Neural cell (in vitro differentiated cells): ENCODE measurements around the gene LPCAT1. TPM values are rescaled to one million over a fixed set of nuclear protein-coding genes. Genes with fewer than 3 reads are reported as not detected.

Experiments used
- H2AFZ ChIP-seq: fragments of 200-600, 300-800 bp; sonication (generic), shearing (Covaris generic); 2 replicates; pipeline ENCODE4 v1.6.0; 2014; ENCODE audit warnings: low read depth, mild to moderate bottlenecking, antibody characterized with exemption, low read length, moderate library complexity
- H3F3A ChIP-seq: fragments of 200-600 bp; shearing (Covaris generic); 2 replicates; pipeline ENCODE4 v1.6.1; 2016; ENCODE audit warnings: mild to moderate bottlenecking, moderate library complexity, mixed read lengths, antibody characterized with exemption, low read length; ENCODE audit not compliant: insufficient read depth, poor library complexity, severe bottlenecking
- H3K27ac ChIP-seq: fragments of 200-600, 300-800 bp; sonication (generic), shearing (Covaris generic); 2 replicates; pipeline ENCODE4 v1.5.1; 2014; ENCODE audit warnings: mild to moderate bottlenecking, low read length, moderate library complexity
- H3K27me3 ChIP-seq: fragments of 300-800, 200-600 bp; sonication (generic), shearing (Covaris generic); 2 replicates; pipeline ENCODE4 v1.6.0; 2014; ENCODE audit warnings: mild to moderate bottlenecking, low read depth, low read length, moderate library complexity; ENCODE audit not compliant: insufficient read depth
- H3K36me3 ChIP-seq: fragments of 300-800, 200-600 bp; sonication (generic), shearing (Covaris generic); 2 replicates; pipeline ENCODE4 v1.5.1; 2014; ENCODE audit warnings: mild to moderate bottlenecking, antibody characterized with exemption, low read length, moderate library complexity; ENCODE audit not compliant: insufficient read depth
- H3K4me2 ChIP-seq: fragments of 300-800, 200-600 bp; sonication (generic), shearing (Covaris generic); 2 replicates; pipeline ENCODE4 v1.6.0; 2014; ENCODE audit warnings: mild to moderate bottlenecking, low read length
- H3K4me3 ChIP-seq: fragments of 300-800, 200-600 bp; sonication (generic), shearing (Covaris generic); 2 replicates; pipeline ENCODE4 v1.5.1; 2014; ENCODE audit warnings: mild to moderate bottlenecking, low read length, moderate library complexity
- H3K79me2 ChIP-seq: fragments of 200-600 bp; shearing (Covaris generic); replicated peaks from 2 replicates; pipeline ENCODE4 v1.6.0; 2014; ENCODE audit warnings: mild to moderate bottlenecking, low read length, moderate library complexity; ENCODE audit not compliant: insufficient read depth
- H3K9ac ChIP-seq: fragments of 300-800, 200-600 bp; sonication (generic), shearing (Covaris generic); 2 replicates; pipeline ENCODE4 v1.6.1; 2016; ENCODE audit warnings: mild to moderate bottlenecking, low read length, mixed read lengths
- H3K9me2 ChIP-seq: fragments of 200-600 bp; shearing (Covaris generic); 2 replicates; pipeline ENCODE4 v1.6.1; 2016; ENCODE audit warnings: mild to moderate bottlenecking, low read length, mixed read lengths; ENCODE audit not compliant: insufficient read depth
- H3K9me3 ChIP-seq: fragments of 200-600, 300-800 bp; sonication (generic), shearing (Covaris generic); 2 replicates; pipeline ENCODE4 v1.6.1; 2016; ENCODE audit warnings: mild to moderate bottlenecking, mixed run types, low read length, moderate library complexity, mixed read lengths
- H4K20me1 ChIP-seq: fragments of 200-600 bp; shearing (Covaris generic); 2 replicates; pipeline ENCODE4 v1.6.1; 2016; ENCODE audit warnings: mild to moderate bottlenecking, mixed run types; ENCODE audit not compliant: insufficient read depth
- EP300 ChIP-seq: fragments of 450-650 bp; conservative IDR thresholded peaks from 2 replicates; pipeline ENCODE4 v1.6.1; 2014; ENCODE audit warnings: antibody characterized with exemption, mild to moderate bottlenecking, moderate library complexity; ENCODE audit not compliant: poor library complexity, severe bottlenecking
- EZH2 ChIP-seq: fragments of 200-600, 300-800 bp; shearing (Covaris generic), sonication (generic); IDR thresholded peaks from 2 replicates; pipeline ENCODE4 v1.6.1; 2014; ENCODE audit warnings: antibody characterized with exemption, low read length, borderline replicate concordance, mild to moderate bottlenecking; ENCODE audit not compliant: insufficient read depth, poor library complexity, severe bottlenecking
- MXI1 ChIP-seq: fragments of 450-650 bp; conservative IDR thresholded peaks from 2 replicates; pipeline ENCODE4 v1.6.1; 2014; ENCODE audit warnings: antibody characterized with exemption, mild to moderate bottlenecking; ENCODE audit not compliant: poor library complexity, severe bottlenecking
- POLR2AphosphoS5 ChIP-seq: IDR thresholded peaks from 2 replicates; pipeline ENCODE4 v1.6.1; 2012
- SMC3 ChIP-seq: fragments of 450-650 bp; conservative IDR thresholded peaks from 2 replicates; pipeline ENCODE4 v1.6.1; 2014; ENCODE audit warnings: antibody characterized with exemption, mild to moderate bottlenecking, moderate library complexity; ENCODE audit not compliant: poor library complexity
- TAF1 ChIP-seq: IDR thresholded peaks from 2 replicates; pipeline ENCODE4 v1.6.1; 2012; ENCODE audit warnings: low read depth
- polyA plus RNA-seq: library from polyadenylated mRNA; depleted of rRNA; stranded (reverse); fragments of >200 nt; gene quantifications from 2 replicates; pipeline ENCODE4 v1.2.3, GENCODE V29; 2014
- TF ChIP-seq, protein P1 (sequence below): IDR thresholded peaks from 2 replicates; pipeline ENCODE4 v1.6.1; 2012; ENCODE audit warnings: borderline replicate concordance
- TF ChIP-seq, protein P2 (sequence below): fragments of 450-650 bp; IDR thresholded peaks from 2 replicates; pipeline ENCODE4 v1.5.1; 2014; ENCODE audit warnings: antibody characterized with exemption, mild to moderate bottlenecking, moderate library complexity; ENCODE audit not compliant: poor library complexity, severe bottlenecking

LPCAT1 gene
- polyA plus RNA-seq, 1 donor from 2014 or later, result 61.8 TPM

DNA sequence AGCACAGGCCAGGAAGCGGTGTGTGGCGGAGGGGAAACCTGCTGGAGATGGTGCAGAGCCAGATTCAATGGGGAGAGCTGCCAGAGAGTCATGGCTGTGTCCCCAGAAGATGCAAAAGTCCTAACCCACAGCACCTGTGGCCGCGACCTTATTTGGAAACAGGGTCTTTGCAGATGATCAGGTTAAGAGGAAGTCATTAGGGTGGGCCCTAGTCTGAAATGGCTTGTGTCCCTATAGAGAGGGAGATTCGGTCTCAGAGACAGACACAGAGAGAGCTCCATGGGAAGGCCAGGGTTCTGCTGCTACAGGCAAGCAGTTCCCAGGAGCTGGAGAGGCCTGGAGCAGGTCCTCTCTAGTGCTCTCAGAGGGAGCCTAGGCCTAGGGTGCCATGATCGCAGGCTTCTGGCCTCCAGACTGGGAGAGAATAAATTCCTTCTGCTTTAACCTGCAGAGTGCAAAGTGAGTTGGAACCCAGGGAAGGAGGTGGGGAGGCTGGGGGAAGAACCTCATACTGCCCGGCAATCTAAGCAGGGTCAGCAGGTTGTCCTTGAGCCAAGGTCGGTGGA lies 1.9 kb upstream of the LPCAT1 start:
- Histone ChIP-seq H3K4me2 (no peak overlapping the region), H3K79me2 (peaks cover 11% of the 10 kb centered on the region), H3F3A (no peaks in the 10 kb centered on the region), H3K9me3 (no peaks in the 10 kb centered on the region), H2AFZ (no peak overlapping the region), H3K27ac (no peak overlapping the region), H3K9ac (no peak overlapping the region), H3K36me3 (no peaks in the 10 kb centered on the region), H3K4me3 (no peak overlapping the region), H3K9me2 (no peaks in the 10 kb centered on the region), H3K27me3 (no peaks in the 10 kb centered on the region), H4K20me1 (peaks cover 20% of the 10 kb centered on the region)
- TF ChIP-seq EP300, result no peak
- TF ChIP-seq TAF1, result no peak
- TF ChIP-seq, protein P1, sequence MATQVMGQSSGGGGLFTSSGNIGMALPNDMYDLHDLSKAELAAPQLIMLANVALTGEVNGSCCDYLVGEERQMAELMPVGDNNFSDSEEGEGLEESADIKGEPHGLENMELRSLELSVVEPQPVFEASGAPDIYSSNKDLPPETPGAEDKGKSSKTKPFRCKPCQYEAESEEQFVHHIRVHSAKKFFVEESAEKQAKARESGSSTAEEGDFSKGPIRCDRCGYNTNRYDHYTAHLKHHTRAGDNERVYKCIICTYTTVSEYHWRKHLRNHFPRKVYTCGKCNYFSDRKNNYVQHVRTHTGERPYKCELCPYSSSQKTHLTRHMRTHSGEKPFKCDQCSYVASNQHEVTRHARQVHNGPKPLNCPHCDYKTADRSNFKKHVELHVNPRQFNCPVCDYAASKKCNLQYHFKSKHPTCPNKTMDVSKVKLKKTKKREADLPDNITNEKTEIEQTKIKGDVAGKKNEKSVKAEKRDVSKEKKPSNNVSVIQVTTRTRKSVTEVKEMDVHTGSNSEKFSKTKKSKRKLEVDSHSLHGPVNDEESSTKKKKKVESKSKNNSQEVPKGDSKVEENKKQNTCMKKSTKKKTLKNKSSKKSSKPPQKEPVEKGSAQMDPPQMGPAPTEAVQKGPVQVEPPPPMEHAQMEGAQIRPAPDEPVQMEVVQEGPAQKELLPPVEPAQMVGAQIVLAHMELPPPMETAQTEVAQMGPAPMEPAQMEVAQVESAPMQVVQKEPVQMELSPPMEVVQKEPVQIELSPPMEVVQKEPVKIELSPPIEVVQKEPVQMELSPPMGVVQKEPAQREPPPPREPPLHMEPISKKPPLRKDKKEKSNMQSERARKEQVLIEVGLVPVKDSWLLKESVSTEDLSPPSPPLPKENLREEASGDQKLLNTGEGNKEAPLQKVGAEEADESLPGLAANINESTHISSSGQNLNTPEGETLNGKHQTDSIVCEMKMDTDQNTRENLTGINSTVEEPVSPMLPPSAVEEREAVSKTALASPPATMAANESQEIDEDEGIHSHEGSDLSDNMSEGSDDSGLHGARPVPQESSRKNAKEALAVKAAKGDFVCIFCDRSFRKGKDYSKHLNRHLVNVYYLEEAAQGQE, result no peak
- TF ChIP-seq POLR2AphosphoS5, result no peak
- no peak for TF ChIP-seq SMC3
- TF ChIP-seq, protein P2, sequence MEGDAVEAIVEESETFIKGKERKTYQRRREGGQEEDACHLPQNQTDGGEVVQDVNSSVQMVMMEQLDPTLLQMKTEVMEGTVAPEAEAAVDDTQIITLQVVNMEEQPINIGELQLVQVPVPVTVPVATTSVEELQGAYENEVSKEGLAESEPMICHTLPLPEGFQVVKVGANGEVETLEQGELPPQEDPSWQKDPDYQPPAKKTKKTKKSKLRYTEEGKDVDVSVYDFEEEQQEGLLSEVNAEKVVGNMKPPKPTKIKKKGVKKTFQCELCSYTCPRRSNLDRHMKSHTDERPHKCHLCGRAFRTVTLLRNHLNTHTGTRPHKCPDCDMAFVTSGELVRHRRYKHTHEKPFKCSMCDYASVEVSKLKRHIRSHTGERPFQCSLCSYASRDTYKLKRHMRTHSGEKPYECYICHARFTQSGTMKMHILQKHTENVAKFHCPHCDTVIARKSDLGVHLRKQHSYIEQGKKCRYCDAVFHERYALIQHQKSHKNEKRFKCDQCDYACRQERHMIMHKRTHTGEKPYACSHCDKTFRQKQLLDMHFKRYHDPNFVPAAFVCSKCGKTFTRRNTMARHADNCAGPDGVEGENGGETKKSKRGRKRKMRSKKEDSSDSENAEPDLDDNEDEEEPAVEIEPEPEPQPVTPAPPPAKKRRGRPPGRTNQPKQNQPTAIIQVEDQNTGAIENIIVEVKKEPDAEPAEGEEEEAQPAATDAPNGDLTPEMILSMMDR, result no peak
- TF ChIP-seq EZH2, result no peak

DNA sequence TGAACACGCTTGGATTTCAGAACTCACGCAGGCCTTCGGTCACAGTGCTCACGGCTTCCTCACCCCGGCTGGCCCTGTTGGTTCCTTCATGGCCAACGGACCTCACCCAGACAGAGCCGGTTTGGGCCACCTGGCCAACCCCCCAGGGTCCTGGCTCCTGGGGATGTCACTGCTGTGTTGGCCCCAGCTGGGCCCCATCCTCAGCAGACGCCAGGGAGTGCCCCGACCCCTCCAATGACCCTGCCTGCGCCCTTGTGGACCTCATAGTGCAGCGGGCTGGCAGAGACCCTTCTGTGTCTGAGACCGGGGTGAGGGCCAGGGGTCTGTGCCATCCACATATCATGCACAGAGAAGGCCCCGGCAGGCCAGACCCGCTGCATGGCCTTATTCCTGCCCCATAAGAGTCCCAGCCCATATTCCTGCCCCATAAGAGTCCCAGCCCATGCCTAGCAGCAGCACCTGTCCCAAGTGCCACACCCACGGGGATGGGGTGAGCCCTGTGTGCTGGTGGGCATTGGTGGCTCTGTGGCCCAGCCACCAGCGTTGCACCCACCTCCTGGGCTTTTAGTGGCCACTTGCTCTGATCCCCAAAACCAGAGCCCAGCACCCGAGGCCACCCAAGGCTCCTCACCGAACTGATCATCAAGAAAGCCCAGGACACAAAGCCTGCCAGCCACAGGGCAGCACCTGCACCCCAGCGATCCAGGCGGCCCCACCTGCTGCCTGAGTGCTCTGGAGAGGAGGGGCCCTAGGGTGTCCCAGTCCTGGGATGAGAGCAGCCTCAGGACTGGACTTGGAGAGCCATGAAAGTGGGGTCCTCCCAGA lies 1.3 kb upstream of the LPCAT1 start:
- no peak overlapping the region for H3K4me2 ChIP-seq
- H4K20me1 ChIP-seq, result peaks cover 20% of the 10 kb centered on the region
- no peaks in the 10 kb centered on the region for H3K36me3 ChIP-seq
- H3K9me2 ChIP-seq, result no peaks in the 10 kb centered on the region
- no peaks in the 10 kb centered on the region for H3F3A ChIP-seq
- no peak overlapping the region for H3K9ac ChIP-seq
- H3K9me3 ChIP-seq, result no peaks in the 10 kb centered on the region
- H3K4me3 ChIP-seq, result peak overlapping the region; percentile 82
- H3K27ac ChIP-seq, result no peak overlapping the region
- H3K27me3 ChIP-seq, result no peaks in the 10 kb centered on the region
- TF ChIP-seq, protein P1, result no peak
- TF ChIP-seq EZH2 (no peak), POLR2AphosphoS5 (no peak), MXI1 (no peak), TAF1 (no peak)
- TF ChIP-seq, protein P2, result no peak
- H3K79me2 ChIP-seq, result peaks cover 11% of the 10 kb centered on the region
- H2AFZ ChIP-seq, result no peak overlapping the region
